Measurements from ENCODE around the gene LBHD2.

LBHD2 gene

GRCh38 chr14:103133210-103134140 lies 49.5 kb downstream of the LBHD2 start:
- no peak for DNase-seq

- DNase-seq = no peak
Measured at GRCh38 chr14:103134405-103134804, 50.4 kb downstream of the LBHD2 start.

GRCh38 chr14:103134919-103135318 lies 50.9 kb downstream of the LBHD2 start:
- no peak for DNase-seq

GRCh38 chr14:103135333-103136260 lies 51.6 kb downstream of the LBHD2 start:
- DNase-seq = no peak

GRCh38 chr14:103136388-103137271 lies 52.6 kb downstream of the LBHD2 start:
- no peak for DNase-seq

- no peak for DNase-seq
Measured at GRCh38 chr14:103137689-103138300, 53.8 kb downstream of the LBHD2 start.

- peak; percentile 20 for DNase-seq
Measured at GRCh38 chr14:103138301-103139131, 54.5 kb downstream of the LBHD2 start.

GRCh38 chr14:103139132-103140025 lies 55.4 kb downstream of the LBHD2 start:
- DNase-seq = no peak

All from NCI-H69 (cell line).